GM19239 (cell line): ENCODE measurements around the gene CPO.
"Not testable (repeated sequence)": the region's sequence is repeated elsewhere in the genome, so short reads cannot be mapped to it uniquely, and the experiment has no call there.

ENCODE experiments used
- DNase-seq: peaks from one replicate; pipeline ENCODE4 v3.0.0; 2011; ENCODE audit warnings: low spot score; ENCODE audit not compliant: insufficient read length
- FAIRE-seq: peaks from 2 replicates; lab custom pipeline; 2011; peaks lifted over from hg19 to GRCh38; lab: Jason Lieb, UNC

The CPO gene

GRCh38 chr2:206939340-206939739 lies at the start of gene CPO:
TSS of gene CPO (plus strand) at chr2:206939518. CDS start at chr2:206939600, 82 bp downstream.
- DNase-seq = no peak
- no peak for FAIRE-seq

GRCh38 chr2:206890179-206890578 lies 49.1 kb upstream of the CPO start:
- FAIRE-seq = no peak
- no peak for DNase-seq

GRCh38 chr2:206890926-206891325 lies 48.4 kb upstream of the CPO start:
- FAIRE-seq (no peak), DNase-seq (no peak)

GRCh38 chr2:206915121-206915520 lies 24.2 kb upstream of the CPO start:
- FAIRE-seq (no peak), DNase-seq (no peak)

GRCh38 chr2:206918263-206918662 lies 21.1 kb upstream of the CPO start:
- DNase-seq (no peak), FAIRE-seq (no peak)

- no peak for DNase-seq
- no peak for FAIRE-seq
Measured at GRCh38 chr2:206920310-206920709, 19.0 kb upstream of the CPO start.

- FAIRE-seq = no peak
- no peak for DNase-seq
Measured at GRCh38 chr2:206920951-206921350, 18.4 kb upstream of the CPO start.

- DNase-seq (no peak), FAIRE-seq (no peak)
Measured at GRCh38 chr2:206921529-206921928, 17.8 kb upstream of the CPO start.

- DNase-seq (no peak), FAIRE-seq (no peak)
Measured at GRCh38 chr2:206935991-206936842, 3.1 kb upstream of the CPO start.

GRCh38 chr2:206936843-206937230 lies 2.5 kb upstream of the CPO start:
- DNase-seq (no peak), FAIRE-seq (no peak)

GRCh38 chr2:206937555-206937954 lies 1.8 kb upstream of the CPO start:
- FAIRE-seq = peak; percentile 60
- no peak for DNase-seq

- no peak for DNase-seq
- no peak for FAIRE-seq
Measured at GRCh38 chr2:206940546-206940945, 1.2 kb downstream of the CPO start.

- DNase-seq (no peak), FAIRE-seq (no peak)
Measured at GRCh38 chr2:206942592-206943478, 3.5 kb downstream of the CPO start.

- not testable (repeated sequence) for FAIRE-seq, DNase-seq
Measured at GRCh38 chr2:206953404-206953803, 14.1 kb downstream of the CPO start.

GRCh38 chr2:206955253-206955652 lies 15.9 kb downstream of the CPO start:
- DNase-seq (no peak), FAIRE-seq (no peak)

GRCh38 chr2:206958261-206958660 lies 18.9 kb downstream of the CPO start:
- DNase-seq (no peak), FAIRE-seq (no peak)

GRCh38 chr2:206962966-206963365 lies 23.6 kb downstream of the CPO start:
- DNase-seq = no peak
- no peak for FAIRE-seq

- FAIRE-seq (no peak), DNase-seq (no peak)
Measured at GRCh38 chr2:206968134-206969086, 29.1 kb downstream of the CPO start.

GRCh38 chr2:206969192-206969591 lies 29.9 kb downstream of the CPO start:
- no peak for DNase-seq
- no peak for FAIRE-seq
